ENCODE data around the gene COL7A1.

Gene COL7A1

GRCh38 chr3:48592519-48593087, 2.5 kb downstream of the COL7A1 start:
- H3K4me1 ChIP-seq (ENCODE audit: insufficient read depth, low read length, poor library complexity, severe bottlenecking) = no peaks in the 10 kb centered on the region
- H3K9me2 ChIP-seq (replicated peaks; ENCODE audit: low read depth, low read length) = no peaks in the 10 kb centered on the region
- no peak for TF ChIP-seq EZH2phosphoT487 (IDR thresholded peaks at IDR 0.05; ENCODE audit: borderline replicate concordance)
- H4K20me1 ChIP-seq (ENCODE audit: insufficient read depth, low read length, poor library complexity, severe bottlenecking) = no peaks in the 10 kb centered on the region
- H3K9me3 ChIP-seq (ENCODE audit: insufficient read depth, low read depth, low read length) = no peaks in the 10 kb centered on the region
- no peaks in the 10 kb centered on the region for H3F3A ChIP-seq (ENCODE audit: low read depth)
- H3K4me2 ChIP-seq (ENCODE audit: low read depth, low read length, poor library complexity, severe bottlenecking) = no peak overlapping the region
- no peaks in the 10 kb centered on the region for H3K79me2 ChIP-seq (ENCODE audit: insufficient read depth, low read length)
- H3K4me3 ChIP-seq (ENCODE audit: low read length, poor library complexity, severe bottlenecking) = no peak overlapping the region
- no peak overlapping the region for H3K9ac ChIP-seq (ENCODE audit: low read depth, low read length, poor library complexity, severe bottlenecking)
- H2AFZ ChIP-seq (ENCODE audit: low read length) = no peak overlapping the region
- H3K36me3 ChIP-seq (ENCODE audit: insufficient read depth, low read length) = no peaks in the 10 kb centered on the region
- H3K27me3 ChIP-seq (ENCODE audit: insufficient read depth, low read length, poor library complexity, severe bottlenecking) = no peaks in the 10 kb centered on the region

- no peak overlapping the region for H3K9ac ChIP-seq (ENCODE audit: low read depth, low read length, poor library complexity, severe bottlenecking)
Observed at GRCh38 chr3:48591886-48592518, 3.1 kb downstream of the COL7A1 start.

GRCh38 chr3:48591436-48591835, 3.7 kb downstream of the COL7A1 start:
- no peak overlapping the region for H3K4me2 ChIP-seq (ENCODE audit: low read depth, low read length, poor library complexity, severe bottlenecking)
- H3K4me3 ChIP-seq (ENCODE audit: low read length, poor library complexity, severe bottlenecking) = no peak overlapping the region
- no peak for TF ChIP-seq EZH2phosphoT487 (IDR thresholded peaks at IDR 0.05; ENCODE audit: borderline replicate concordance)
- no peak for TF ChIP-seq CTCF (conservative IDR thresholded peaks at IDR 0.05; ENCODE audit: low read length)

More at GRCh38 chr3:48591886-48592518, 3.1 kb downstream of the COL7A1 start:
- Histone ChIP-seq H2AFZ (ENCODE audit: low read length) (no peak overlapping the region), H3K9me3 (ENCODE audit: insufficient read depth, low read depth, low read length) (no peaks in the 10 kb centered on the region), H3K79me2 (ENCODE audit: insufficient read depth, low read length) (no peaks in the 10 kb centered on the region), H3K36me3 (ENCODE audit: insufficient read depth, low read length) (no peaks in the 10 kb centered on the region), H3K4me3 (ENCODE audit: low read length, poor library complexity, severe bottlenecking) (no peak overlapping the region), H3K9me2 (replicated peaks; ENCODE audit: low read depth, low read length) (no peaks in the 10 kb centered on the region), H3K27me3 (ENCODE audit: insufficient read depth, low read length, poor library complexity, severe bottlenecking) (no peaks in the 10 kb centered on the region), H3K4me2 (ENCODE audit: low read depth, low read length, poor library complexity, severe bottlenecking) (no peak overlapping the region), H3K4me1 (ENCODE audit: insufficient read depth, low read length, poor library complexity, severe bottlenecking) (no peaks in the 10 kb centered on the region), H4K20me1 (ENCODE audit: insufficient read depth, low read length, poor library complexity, severe bottlenecking) (no peaks in the 10 kb centered on the region), H3F3A (ENCODE audit: low read depth) (no peaks in the 10 kb centered on the region)
- TF ChIP-seq EZH2phosphoT487 (IDR thresholded peaks at IDR 0.05; ENCODE audit: borderline replicate concordance) = no peak
- no peak for TF ChIP-seq CTCF (conservative IDR thresholded peaks at IDR 0.05; ENCODE audit: low read length)

GRCh38 chr3:48588230-48588629, 6.9 kb downstream of the COL7A1 start:
- no peak overlapping the region for H3K9ac ChIP-seq (ENCODE audit: low read depth, low read length, poor library complexity, severe bottlenecking)
- no peaks in the 10 kb centered on the region for H3K79me2 ChIP-seq (ENCODE audit: insufficient read depth, low read length)
- H3K9me2 ChIP-seq (replicated peaks; ENCODE audit: low read depth, low read length) = no peaks in the 10 kb centered on the region
- H3K9me3 ChIP-seq (ENCODE audit: insufficient read depth, low read depth, low read length) = no peaks in the 10 kb centered on the region
- H3K4me3 ChIP-seq (ENCODE audit: low read length, poor library complexity, severe bottlenecking) = no peak overlapping the region
- H2AFZ ChIP-seq (ENCODE audit: low read length) = no peak overlapping the region
- no peaks in the 10 kb centered on the region for H3K36me3 ChIP-seq (ENCODE audit: insufficient read depth, low read length)
- no peaks in the 10 kb centered on the region for H3K4me1 ChIP-seq (ENCODE audit: insufficient read depth, low read length, poor library complexity, severe bottlenecking)
- H3K27me3 ChIP-seq (ENCODE audit: insufficient read depth, low read length, poor library complexity, severe bottlenecking) = no peaks in the 10 kb centered on the region
- H3K4me2 ChIP-seq (ENCODE audit: low read depth, low read length, poor library complexity, severe bottlenecking) = no peak overlapping the region
- H3F3A ChIP-seq (ENCODE audit: low read depth) = no peaks in the 10 kb centered on the region
- no peak for TF ChIP-seq CTCF (conservative IDR thresholded peaks at IDR 0.05; ENCODE audit: low read length)
- TF ChIP-seq EZH2phosphoT487 (IDR thresholded peaks at IDR 0.05; ENCODE audit: borderline replicate concordance) = no peak
- H4K20me1 ChIP-seq (ENCODE audit: insufficient read depth, low read length, poor library complexity, severe bottlenecking) = no peaks in the 10 kb centered on the region

More at GRCh38 chr3:48591436-48591835, 3.7 kb downstream of the COL7A1 start:
- Histone ChIP-seq H3K4me1 (ENCODE audit: insufficient read depth, low read length, poor library complexity, severe bottlenecking) (no peaks in the 10 kb centered on the region), H3K9ac (ENCODE audit: low read depth, low read length, poor library complexity, severe bottlenecking) (no peak overlapping the region), H3K79me2 (ENCODE audit: insufficient read depth, low read length) (no peaks in the 10 kb centered on the region), H3F3A (ENCODE audit: low read depth) (no peaks in the 10 kb centered on the region), H2AFZ (ENCODE audit: low read length) (no peak overlapping the region), H3K27me3 (ENCODE audit: insufficient read depth, low read length, poor library complexity, severe bottlenecking) (no peaks in the 10 kb centered on the region), H3K9me2 (replicated peaks; ENCODE audit: low read depth, low read length) (no peaks in the 10 kb centered on the region), H3K9me3 (ENCODE audit: insufficient read depth, low read depth, low read length) (no peaks in the 10 kb centered on the region), H4K20me1 (ENCODE audit: insufficient read depth, low read length, poor library complexity, severe bottlenecking) (no peaks in the 10 kb centered on the region), H3K36me3 (ENCODE audit: insufficient read depth, low read length) (no peaks in the 10 kb centered on the region)
